Endothelial cell of umbilical vein (primary cell): ENCODE data around the gene AQP9. TPM values are rescaled to one million over a fixed set of nuclear protein-coding genes. Genes with fewer than 3 reads are reported as not detected.

Source experiments
- BruUV-seq: library from RNA; stranded (reverse); fragments of 400-500 nt; replicated peaks from 2 replicates; lab custom pipeline; 2021; lab: Mats Ljungman, UMichigan
- CTCF ChIA-PET: fragments of 300-600, 350-600 bp; sonication (Branson Sonifier 250); formaldehyde crosslinking; loops from one replicate; lab custom pipeline; 2021; ENCODE audit warnings: antibody characterized with exemption, inconsistent platforms; lab: Charles Lee
- POLR2A ChIA-PET: fragments of 300-600, 350-600 bp; sonication (Branson Sonifier 250); formaldehyde crosslinking; loops from one replicate; lab custom pipeline; 2021; ENCODE audit warnings: antibody characterized with exemption, inconsistent platforms; lab: Charles Lee
- DNase-seq: peaks from one replicate; pipeline ENCODE4 v3.0.0-alpha.2; 2011; ENCODE audit warnings: low read depth, low spot score
- FAIRE-seq: peaks from 2 replicates; lab custom pipeline; 2011; peaks lifted over from hg19 to GRCh38; lab: Jason Lieb, UNC
- H2AFZ ChIP-seq: 2 replicates; pipeline ENCODE4 v1.6.0; 2012; ENCODE audit warnings: low read depth, low read length, control low read depth, inconsistent platforms
- H3K27ac ChIP-seq: 2 replicates; pipeline ENCODE4 v1.5.1; 2011; ENCODE audit warnings: low read depth, mild to moderate bottlenecking, control low read depth, low read length, moderate library complexity; ENCODE audit not compliant: insufficient read depth
- H3K27me3 ChIP-seq, 2 experiments: 2 replicates each; pipeline versions ENCODE4 v1.6.0 to v1.6.1; 2011; ENCODE audit warnings: low read length in 2 of 2, mixed read lengths in 1 of 2; ENCODE audit not compliant: control insufficient read depth in 2 of 2, insufficient read depth in 2 of 2
- H3K36me3 ChIP-seq, 2 experiments: 2 replicates in 1 of 2; 3 replicates in 1 of 2; pipeline ENCODE4 v1.5.1; 2011; ENCODE audit warnings: low read length in 2 of 2, mild to moderate bottlenecking in 1 of 2, moderate library complexity in 1 of 2; ENCODE audit not compliant: control insufficient read depth in 2 of 2, insufficient read depth in 2 of 2; ENCODE audit errors: extremely low read depth in 1 of 2
- H3K4me1 ChIP-seq: 3 replicates; pipeline ENCODE4 v1.5.1; 2011; ENCODE audit warnings: mild to moderate bottlenecking, low read length; ENCODE audit not compliant: control insufficient read depth, insufficient read depth; ENCODE audit errors: extremely low read depth
- H3K4me2 ChIP-seq: 2 replicates; pipeline ENCODE4 v1.6.1; 2011; ENCODE audit warnings: low read length, control low read depth, mixed read lengths; ENCODE audit not compliant: insufficient read depth
- H3K4me3 ChIP-seq, 3 experiments: fragments of 200-600 bp in 1 of 3; sonication (generic), shearing (Covaris generic) in 1 of 3; replicated peaks in 1 of 3; 2 replicates each; pipeline ENCODE4 v1.5.1; 2011 to 2016; ENCODE audit warnings: control low read depth in 3 of 3, low read length in 3 of 3, mild to moderate bottlenecking in 2 of 3, inconsistent platforms in 1 of 3, low read depth in 1 of 3, moderate library complexity in 1 of 3; ENCODE audit not compliant: insufficient read depth in 1 of 3
- H3K79me2 ChIP-seq: 2 replicates; pipeline ENCODE4 v1.6.0; 2012; ENCODE audit warnings: low read length, inconsistent platforms; ENCODE audit not compliant: control insufficient read depth, insufficient read depth
- H3K9ac ChIP-seq: replicated peaks from 2 replicates; pipeline ENCODE3; 2011; ENCODE audit warnings: low read length, control low read depth; ENCODE audit not compliant: insufficient read depth; ENCODE audit errors: extremely low read depth
- H3K9me1 ChIP-seq: replicated peaks from 3 replicates; pipeline ENCODE4 v1.6.0; 2011; ENCODE audit warnings: mild to moderate bottlenecking, low read length; ENCODE audit not compliant: control insufficient read depth, insufficient read depth; ENCODE audit errors: extremely low read depth
- H3K9me3 ChIP-seq: replicated peaks from 2 replicates; pipeline ENCODE4 v1.5.1; 2012; ENCODE audit warnings: low read length, inconsistent platforms; ENCODE audit not compliant: control insufficient read depth, insufficient read depth
- H4K20me1 ChIP-seq: replicated peaks from 2 replicates; pipeline ENCODE3; 2011; ENCODE audit warnings: mild to moderate bottlenecking, low read length; ENCODE audit not compliant: control insufficient read depth, insufficient read depth; ENCODE audit errors: extremely low read depth
- CTCF ChIP-seq, 2 donors: IDR thresholded peaks; 1 replicate in 1 of 2; 2 replicates in 1 of 2; pipeline ENCODE4 v1.5.1; 2011; ENCODE audit warnings: low read length in 2 of 2, mild to moderate bottlenecking in 2 of 2, moderate library complexity in 2 of 2, control low read depth in 1 of 2, inconsistent platforms in 1 of 2, low read depth in 1 of 2; ENCODE audit not compliant: insufficient read depth in 1 of 2; ENCODE audit errors: extremely low read depth in 1 of 2
- EZH2 ChIP-seq: IDR thresholded peaks from 2 replicates; pipeline ENCODE4 v1.6.1; 2012; ENCODE audit warnings: borderline replicate concordance, low read depth, mild to moderate bottlenecking, moderate library complexity, low read length, inconsistent platforms; ENCODE audit not compliant: severe bottlenecking
- FOS ChIP-seq: IDR thresholded peaks from 2 replicates; pipeline ENCODE4 v1.6.1; 2011; ENCODE audit warnings: mild to moderate bottlenecking, low read length, moderate library complexity, borderline replicate concordance; ENCODE audit not compliant: insufficient read depth
- GATA2 ChIP-seq: IDR thresholded peaks from 2 replicates; pipeline ENCODE4 v1.7.0; 2011; ENCODE audit warnings: low read depth, mild to moderate bottlenecking, moderate library complexity, mixed read lengths, low read length; ENCODE audit not compliant: insufficient read length, insufficient read depth
- JUN ChIP-seq: IDR thresholded peaks from 2 replicates; pipeline ENCODE4 v1.6.1; 2011; ENCODE audit warnings: borderline replicate concordance, low read depth; ENCODE audit not compliant: insufficient read length, insufficient read depth
- MYC ChIP-seq: IDR thresholded peaks from one replicate; pipeline ENCODE4 v1.6.1; 2011; ENCODE audit warnings: mild to moderate bottlenecking, low read depth, low read length
- POLR2A ChIP-seq: IDR thresholded peaks from 2 replicates; pipeline ENCODE4 v1.6.1; 2012; ENCODE audit warnings: low read depth, mild to moderate bottlenecking, control low read depth, low read length
- POLR2AphosphoS5 ChIP-seq: IDR thresholded peaks from 2 replicates; pipeline ENCODE4 v1.6.1; 2012; ENCODE audit warnings: low read depth, mild to moderate bottlenecking, control low read depth, low read length, moderate library complexity; ENCODE audit not compliant: insufficient read depth
- dilution Hi-C: fragments of 300-500 bp; cut with MboI; formaldehyde crosslinking; loops from one replicate; pipeline ENCODE4 v1.15.0; 2019; ENCODE audit warnings: low sequenced_read_pairs; ENCODE audit not compliant: extremely low pct_ligation_motif_present
- intact Hi-C: fragments of 100-400 bp; cut with micrococcal nuclease; formaldehyde crosslinking; loops from one replicate; pipeline ENCODE4 v1.10.0; 2022
- polyA plus RNA-seq, 4 experiments: library from polyadenylated mRNA; depleted of rRNA in 3 of 4; stranded (reverse) in 3 of 4; unstranded in 1 of 4; fragments of >200 nt; gene quantifications; 2 replicates each; pipeline versions ENCODE4 v1.2.1 to v1.2.3, GENCODE V29; 2011 to 2012; ENCODE audit warnings: missing spikeins in 1 of 4
- total RNA-seq: library from RNA; stranded (reverse); gene quantifications from 2 replicates; pipeline ENCODE4 v1.2.3, GENCODE V29; 2021
- TF ChIP-seq, protein P1 (sequence below): IDR thresholded peaks from 2 replicates; pipeline ENCODE4 v1.6.1; 2011; ENCODE audit not compliant: insufficient read depth, insufficient read length

The AQP9 gene
- total and polyA plus RNA-seq, 2 donors (not counting 3 experiments of a cell fraction or from before 2014, with no cell fraction given): not detected

GRCh38 chr15:58109419-58109818 lies 28.8 kb upstream of the AQP9 start:
- no peaks in the 10 kb centered on the region for H3K36me3 ChIP-seq
- H3K9me3 ChIP-seq: no peaks in the 10 kb centered on the region
- H3K4me1 ChIP-seq: no peaks in the 10 kb centered on the region
- CTCF ChIA-PET: interaction anchor here (2.1 kb wide), 1 partner anchor 358 kb away, joined by 5 read pairs; no protein-coding TSS in a partner anchor
- no peak overlapping the region for H3K4me3 ChIP-seq
- H3K27ac ChIP-seq: no peak overlapping the region
- no peaks in the 10 kb centered on the region for H4K20me1 ChIP-seq
- DNase-seq: no peak
- peak; percentile 12 for FAIRE-seq
- dilution Hi-C loops (no loop called here), intact Hi-C loops (no loop called here)
- TF ChIP-seq CTCF (IDR thresholded peaks at IDR 0.05; ENCODE audit: extremely low read depth in 1 of 2, insufficient read depth in 1 of 2, low read depth in 1 of 2, low read length in 2 of 2) (no peak), GATA2 (no peak), JUN (no peak), FOS (no peak), POLR2A (no peak), POLR2AphosphoS5 (no peak), MYC (no peak), EZH2 (no peak)
- TF ChIP-seq, protein P1, sequence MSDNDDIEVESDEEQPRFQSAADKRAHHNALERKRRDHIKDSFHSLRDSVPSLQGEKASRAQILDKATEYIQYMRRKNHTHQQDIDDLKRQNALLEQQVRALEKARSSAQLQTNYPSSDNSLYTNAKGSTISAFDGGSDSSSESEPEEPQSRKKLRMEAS: no peak
- POLR2A ChIA-PET: no interaction called here
- H3K9ac ChIP-seq: no peak overlapping the region
- no peaks in the 10 kb centered on the region for H3K79me2 ChIP-seq
- BruUV-seq: no TSS peak
- H3K9me1 ChIP-seq: no peaks in the 10 kb centered on the region
- no peak overlapping the region for H3K4me2 ChIP-seq
- no peak overlapping the region for H2AFZ ChIP-seq
- peaks cover 12 to 16% of the 10 kb centered on the region in 2 experiments for H3K27me3 ChIP-seq
